ENCODE results near the gene TRAF3IP1.
"Not testable (repeated sequence)": the region's sequence is repeated elsewhere in the genome, so short reads cannot be mapped to it uniquely, and the experiment has no call there.

Gene TRAF3IP1

DNA sequence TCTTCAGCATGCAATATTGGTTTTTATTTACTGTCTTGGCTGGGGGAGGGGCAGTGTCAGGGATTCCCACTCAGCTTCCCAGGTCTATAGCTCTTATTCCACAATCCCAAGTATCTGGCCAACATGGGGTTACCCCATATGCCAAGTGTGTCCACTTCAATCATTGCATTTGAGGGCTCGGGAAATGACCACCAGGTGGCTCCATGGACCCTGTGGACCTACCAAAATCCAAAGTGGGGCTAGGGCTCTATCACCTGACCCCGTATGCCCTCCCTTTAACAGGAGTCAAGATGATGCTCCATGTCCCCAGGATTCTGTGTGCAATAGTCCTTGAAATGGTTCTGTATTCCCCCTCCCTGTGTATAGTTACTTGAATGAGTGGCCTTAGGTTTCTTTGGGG is 12.1 kb upstream of the TRAF3IP1 start:
- no peak for DNase-seq (ENCODE audit: low spot score)

DNA sequence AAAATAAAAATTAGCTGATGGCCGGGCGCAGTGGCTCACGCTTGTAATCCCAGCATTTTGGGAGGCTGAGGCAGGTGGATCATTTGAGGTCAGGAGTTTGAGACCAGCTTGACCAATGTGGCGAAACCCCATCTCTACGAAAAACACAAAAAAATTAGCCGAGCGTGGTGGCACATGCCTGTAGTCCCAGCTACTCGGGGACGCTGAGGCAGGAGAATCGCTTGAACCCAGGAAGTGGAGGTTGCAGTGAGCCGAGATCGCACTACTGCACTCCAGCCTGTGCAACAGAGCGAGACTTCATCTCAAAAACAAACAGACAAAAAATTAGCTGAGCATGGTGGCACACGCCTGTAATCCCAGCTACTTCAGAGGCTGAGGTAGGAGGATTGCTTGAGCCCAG is 9.6 kb upstream of the TRAF3IP1 start:
- not testable (repeated sequence) for DNase-seq (ENCODE audit: low spot score)

DNA sequence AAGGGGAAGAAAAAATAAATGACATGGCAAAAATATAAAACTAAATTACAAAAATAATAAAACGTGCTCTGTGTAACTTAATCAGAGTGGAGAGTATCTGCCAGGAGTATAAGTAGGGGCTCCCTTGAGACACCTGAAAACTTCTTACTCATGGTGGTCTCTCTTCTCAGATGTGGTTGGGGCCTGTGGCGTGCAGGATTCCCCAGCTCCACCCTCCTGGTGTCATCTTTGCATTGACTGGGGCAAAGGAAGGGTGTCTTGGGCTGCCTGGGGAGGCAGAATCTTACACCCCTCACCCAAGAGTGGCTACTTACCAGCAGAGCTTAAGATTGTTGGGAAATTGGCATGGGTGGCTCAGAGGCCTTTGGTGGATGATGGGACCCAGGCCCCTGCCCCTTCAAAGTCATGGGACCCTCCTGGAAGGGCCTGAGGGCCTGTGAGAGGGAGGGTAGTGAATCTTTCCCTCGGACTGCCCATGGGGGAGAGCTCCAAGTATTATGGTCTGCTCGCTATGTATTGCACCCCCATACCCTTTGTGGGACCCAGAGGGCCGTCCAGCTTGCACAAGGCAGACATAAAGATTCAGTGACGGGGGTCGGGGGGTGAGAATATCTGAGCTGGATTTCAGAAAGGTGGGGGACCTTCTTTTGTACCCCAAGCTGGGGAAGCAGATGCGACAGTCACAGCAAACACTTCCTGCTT is 6.9 kb upstream of the TRAF3IP1 start:
- no peak for DNase-seq (ENCODE audit: low spot score)

DNA sequence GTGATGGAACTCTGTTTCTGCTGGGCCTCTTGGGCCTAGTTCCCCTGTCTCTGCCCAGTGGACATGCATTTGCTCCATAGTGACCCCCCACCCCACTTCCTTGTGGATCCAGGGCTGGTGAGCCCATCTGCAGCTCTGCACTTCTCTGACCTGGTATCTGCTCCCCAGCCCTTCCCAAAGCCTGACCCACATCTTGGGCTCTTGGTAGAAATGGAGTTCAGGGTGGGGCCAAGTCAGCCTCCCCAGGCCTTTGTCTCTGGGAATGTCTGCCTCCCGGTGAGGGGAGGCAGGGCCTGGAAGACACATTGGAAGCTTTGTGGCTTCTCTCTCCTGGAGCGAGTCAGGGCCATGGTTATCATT is 6.3 kb upstream of the TRAF3IP1 start:
- no peak for DNase-seq (ENCODE audit: low spot score)

DNA sequence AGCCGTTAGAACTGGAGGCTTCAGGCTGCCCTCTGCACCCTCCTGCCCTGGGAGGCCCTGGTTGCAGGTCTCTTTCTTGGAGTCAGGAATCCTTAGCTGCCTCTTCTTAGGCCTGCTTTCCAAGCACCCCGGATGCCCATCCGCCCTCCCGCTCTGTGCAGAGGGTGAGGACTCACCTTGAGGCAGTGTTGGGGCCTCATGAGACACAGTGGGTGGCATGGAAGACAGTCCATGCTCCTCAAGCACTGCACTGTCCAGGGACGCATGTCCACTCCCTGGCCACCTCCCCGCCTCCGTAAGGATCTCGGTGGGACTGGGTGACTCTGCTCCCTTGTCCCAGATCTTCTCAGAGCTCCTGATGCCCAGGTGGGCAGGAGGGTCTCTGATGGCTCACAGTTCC is 5.7 kb upstream of the TRAF3IP1 start:
- DNase-seq (ENCODE audit: low spot score), result no peak

DNA sequence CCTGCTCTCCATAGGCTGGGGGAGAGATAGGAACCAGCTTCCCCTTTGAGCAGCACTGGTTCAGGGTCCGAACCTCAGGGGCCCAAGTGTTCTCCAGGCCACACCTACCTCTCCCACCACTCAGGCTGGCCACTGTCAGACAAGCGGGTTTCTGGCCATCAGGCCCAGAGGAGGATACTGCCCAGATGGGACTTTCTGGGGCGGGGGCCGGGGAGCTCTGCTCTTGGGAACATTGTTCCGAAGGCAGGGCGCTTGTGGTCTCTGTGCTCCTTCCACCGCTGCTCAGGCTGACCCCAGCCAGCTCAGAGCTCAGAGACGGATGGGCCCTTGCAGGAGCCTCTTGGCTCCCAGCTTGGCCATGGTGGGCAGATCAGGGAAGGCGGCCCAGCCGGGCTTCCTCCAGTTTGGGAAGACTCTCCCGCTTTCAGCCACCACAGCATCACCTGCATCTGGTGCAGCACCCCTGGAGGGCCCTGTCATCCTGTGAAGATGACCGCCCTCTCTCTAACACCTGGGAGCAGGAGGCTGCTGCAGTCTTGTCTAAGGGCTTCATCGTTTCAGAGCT is 5.2 kb upstream of the TRAF3IP1 start:
- no peak for DNase-seq (ENCODE audit: low spot score)

DNA sequence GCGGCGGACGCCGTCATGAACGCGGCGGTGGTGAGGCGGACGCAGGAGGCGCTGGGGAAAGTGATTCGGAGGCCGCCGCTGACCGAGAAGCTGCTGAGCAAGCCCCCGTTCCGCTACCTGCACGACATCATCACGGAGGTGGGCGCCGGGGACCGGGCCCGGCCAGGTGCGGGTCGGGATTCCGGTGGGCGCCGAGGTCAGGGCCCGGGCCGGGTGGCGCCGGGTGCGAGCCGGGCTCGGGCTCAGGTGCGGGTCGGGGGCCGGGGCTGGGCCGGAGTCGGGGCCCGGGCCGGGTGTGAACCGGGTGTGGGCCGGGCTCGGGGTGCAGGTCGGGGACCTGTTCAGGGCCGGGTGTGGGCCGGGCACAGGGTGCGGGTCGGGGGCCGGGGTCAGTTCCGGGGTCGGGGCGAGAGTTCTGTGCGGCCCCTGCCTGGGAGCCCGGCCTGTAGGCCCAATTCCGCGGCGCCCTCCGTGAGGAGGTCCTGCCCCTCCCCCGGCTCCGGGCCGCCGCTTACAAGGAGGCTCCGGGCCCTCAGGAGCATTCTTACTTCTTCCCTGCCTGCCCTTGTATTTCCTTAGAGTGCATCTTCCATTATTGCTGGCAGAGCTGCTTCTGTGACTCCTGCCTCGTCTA is 447 bp downstream of the TRAF3IP1 start:
- no peak for DNase-seq (ENCODE audit: low spot score)

DNA sequence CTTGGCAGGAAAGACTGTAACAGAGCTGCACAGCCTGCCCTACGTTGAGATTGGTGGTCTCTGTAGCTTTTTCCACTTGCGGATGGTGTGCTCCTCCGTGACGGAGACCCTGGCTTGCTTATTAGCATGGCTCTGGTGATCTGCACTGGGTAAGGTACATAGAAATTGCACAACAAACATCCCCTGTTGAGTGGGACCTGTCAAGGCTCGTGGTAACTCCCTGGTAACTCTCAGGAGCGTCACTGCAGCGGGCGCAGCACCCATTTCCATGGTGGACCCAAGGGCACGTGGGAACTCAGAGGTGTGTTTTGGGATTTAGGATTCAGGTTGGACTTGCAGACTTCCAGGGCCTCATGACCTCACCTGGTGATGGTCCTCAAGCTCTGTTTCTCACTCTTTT is 1.1 kb downstream of the TRAF3IP1 start:
- no peak for DNase-seq (ENCODE audit: low spot score)

DNA sequence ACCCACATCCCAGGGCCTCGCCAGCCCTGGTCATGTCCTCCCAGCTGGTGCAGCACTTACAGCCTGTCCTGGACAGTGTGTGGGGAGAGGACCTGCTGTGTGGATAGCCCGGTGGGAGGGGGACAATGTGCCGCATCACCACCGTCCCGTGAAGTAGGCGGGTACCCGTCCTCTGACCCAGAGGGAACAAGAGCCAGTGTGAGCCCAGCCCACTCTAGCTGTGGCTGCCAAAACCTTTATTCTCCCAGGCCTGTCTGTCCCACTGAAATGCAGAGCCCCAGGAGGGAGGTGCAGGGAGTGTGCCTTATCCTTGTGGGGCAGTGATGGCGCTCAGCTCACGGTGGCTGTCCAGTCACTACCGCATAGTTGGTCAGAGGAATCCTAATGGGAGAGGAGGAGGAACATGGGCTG is 1.7 kb downstream of the TRAF3IP1 start:
- DNase-seq (ENCODE audit: low spot score), result no peak

DNA sequence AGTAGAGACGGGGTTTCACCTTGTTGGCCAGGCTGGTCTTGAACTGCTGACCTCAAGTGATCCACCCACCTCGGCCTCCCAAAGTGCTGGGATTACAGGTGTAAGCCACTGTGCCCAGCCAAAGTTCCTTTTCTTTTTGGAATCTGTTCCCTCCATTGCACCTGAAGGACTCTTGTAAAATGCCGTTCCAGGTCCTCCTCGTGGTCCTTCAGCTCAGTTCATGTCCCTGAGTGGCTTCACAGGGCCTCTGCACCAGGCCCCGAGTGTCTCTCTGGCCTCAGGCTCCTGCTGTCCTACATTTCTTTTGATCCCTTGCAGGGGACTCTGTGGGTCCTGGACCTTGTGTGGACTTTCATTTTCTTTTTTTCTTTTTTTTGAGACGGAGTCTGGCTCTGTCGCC is 3.9 kb downstream of the TRAF3IP1 start:
- DNase-seq (ENCODE audit: low spot score), result not testable (repeated sequence)

DNA sequence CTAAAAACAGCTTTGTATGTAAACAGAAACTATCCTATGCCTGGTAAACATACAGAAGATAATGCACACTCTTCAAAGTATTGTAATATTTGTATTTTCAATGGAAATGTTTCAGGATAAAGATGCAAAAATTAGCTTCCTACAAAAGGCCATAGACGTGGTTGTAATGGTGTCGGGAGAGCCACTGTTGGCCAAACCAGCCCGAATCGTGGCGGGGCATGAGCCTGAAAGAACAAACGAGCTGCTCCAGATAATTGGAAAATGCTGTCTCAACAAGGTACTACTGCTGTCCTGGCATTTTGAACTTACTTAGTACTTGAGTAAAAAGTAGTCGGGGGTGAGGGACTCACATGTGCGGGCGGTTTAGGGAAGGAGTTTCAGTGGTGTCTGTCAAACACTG is 5.4 kb downstream of the TRAF3IP1 start:
- no peak for DNase-seq (ENCODE audit: low spot score)

DNA sequence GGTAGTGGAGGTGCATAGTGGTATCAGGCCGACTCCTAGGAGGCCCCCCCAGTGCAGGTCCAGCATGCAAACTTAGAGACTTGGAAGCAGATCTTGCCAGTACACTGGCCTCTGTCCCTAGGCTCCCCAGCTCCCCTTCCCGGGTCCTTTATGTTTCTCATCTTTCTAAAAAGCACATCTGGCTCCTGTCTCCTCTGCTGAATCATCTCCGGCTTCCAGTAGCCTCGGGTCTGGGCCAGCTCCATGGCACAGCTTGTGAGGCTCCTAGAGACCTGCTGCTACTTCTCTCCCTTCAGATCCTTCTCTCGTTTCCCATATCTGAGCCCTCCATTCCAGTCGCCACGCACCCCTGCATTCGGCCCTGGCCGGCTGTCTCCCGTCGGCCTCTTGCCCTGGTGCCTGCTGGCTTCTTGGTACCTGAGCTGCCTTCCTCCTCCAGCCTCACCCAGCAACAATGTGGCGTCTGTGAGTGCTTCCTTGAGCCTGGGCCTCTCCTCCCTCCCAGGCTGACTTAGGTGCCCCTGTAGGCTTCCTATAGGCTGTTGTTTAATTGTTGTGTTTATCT is 6.6 kb downstream of the TRAF3IP1 start:
- DNase-seq (ENCODE audit: low spot score), result no peak

DNA sequence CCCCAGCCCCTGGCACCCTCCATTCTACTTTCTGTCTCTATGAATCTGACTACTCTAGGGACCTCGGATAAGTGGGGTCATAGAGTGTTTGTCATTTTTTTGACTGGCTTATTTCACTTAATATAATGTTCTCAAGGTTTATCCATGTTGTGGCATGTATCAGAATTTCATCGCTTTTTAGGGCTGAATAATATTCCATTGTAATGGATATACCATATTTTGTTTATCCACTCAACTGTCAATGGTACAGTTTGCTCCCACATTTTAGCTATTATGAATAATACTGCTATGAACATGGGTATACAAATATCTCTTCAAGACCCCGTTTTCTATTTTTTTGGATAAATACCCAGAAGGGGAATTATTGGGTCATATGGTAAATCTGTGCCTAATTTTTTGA is 7.4 kb downstream of the TRAF3IP1 start:
- DNase-seq (ENCODE audit: low spot score), result no peak

DNA sequence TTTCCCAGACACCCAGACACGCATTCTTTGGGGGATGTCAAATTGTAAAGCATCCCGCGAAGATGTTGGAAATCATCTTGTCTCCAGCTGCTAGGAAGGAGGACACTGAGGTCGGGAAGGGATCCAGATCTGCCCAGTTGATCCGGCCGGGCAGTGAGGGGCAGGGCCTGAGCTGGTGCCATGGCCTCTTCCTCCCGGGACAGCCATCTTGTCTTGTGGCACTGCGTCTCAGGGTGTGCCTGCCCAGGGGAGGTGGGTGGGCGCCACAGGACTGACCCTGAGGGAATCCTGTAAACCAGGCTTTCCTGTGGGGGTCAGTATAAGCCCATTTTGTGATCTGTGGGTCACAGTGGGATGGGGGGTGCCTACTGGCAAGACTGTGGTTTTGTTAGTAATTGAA is 10.1 kb downstream of the TRAF3IP1 start:
- no peak for DNase-seq (ENCODE audit: low spot score)

DNA sequence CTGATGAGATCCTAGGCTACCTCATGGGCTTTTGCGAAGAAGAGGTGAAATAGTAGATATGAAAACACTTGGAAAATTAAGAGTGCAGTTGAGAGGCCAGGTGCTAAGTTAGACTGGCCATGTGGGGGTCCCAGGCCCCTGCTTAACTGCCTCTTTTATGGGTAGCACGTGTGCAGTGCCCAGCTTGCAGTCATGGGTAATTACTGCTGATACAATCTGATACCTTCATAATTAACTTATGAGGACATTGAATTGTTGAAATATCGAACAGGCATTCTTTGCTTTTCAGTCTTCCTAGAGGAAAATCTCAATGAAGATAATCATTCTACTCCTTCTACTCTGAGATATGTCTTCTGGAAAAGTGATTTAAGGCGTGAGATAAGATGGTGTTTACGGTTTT is 11.6 kb downstream of the TRAF3IP1 start:
- no peak for DNase-seq (ENCODE audit: low spot score)

DNA sequence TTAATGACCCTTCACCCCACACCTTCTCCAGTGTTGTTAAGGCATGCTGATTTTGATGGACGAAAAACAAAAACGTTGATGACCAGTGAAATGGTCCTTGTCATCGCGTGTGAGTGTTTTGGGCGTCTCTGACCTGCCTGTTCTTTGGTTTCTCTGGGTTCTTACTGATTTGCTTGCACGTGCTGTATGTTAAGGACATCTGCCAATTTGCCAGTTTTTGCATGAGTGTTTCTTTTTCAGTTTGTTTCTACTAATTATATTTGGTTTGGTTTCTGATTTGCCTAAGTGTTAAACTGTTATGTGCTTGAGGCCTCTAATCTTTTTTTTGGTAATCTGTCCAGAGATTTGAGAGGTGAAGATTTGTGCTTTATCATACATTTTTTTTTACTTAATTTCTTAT is 14.6 kb downstream of the TRAF3IP1 start:
- no peak for DNase-seq (ENCODE audit: low spot score)

DNA sequence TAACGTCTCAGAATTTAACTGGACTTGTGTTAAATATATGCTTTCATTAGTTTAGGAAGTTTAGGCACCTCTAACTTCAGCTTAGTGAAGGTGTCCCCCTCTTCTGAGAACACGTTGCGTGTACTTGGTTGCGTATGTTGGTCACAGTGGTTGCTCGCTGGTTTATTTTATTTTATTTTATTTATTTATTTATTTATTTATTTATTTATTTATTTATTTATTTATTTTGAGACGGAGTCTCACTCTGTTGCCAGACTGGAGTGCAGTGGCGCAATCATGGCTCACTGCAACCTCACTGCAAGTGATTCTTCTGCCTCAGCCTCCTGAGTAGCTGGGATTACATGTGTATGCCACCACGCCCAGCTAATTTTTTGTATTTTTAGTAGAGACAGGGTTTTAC is 15.3 kb downstream of the TRAF3IP1 start:
- not testable (repeated sequence) for DNase-seq (ENCODE audit: low spot score)

DNA sequence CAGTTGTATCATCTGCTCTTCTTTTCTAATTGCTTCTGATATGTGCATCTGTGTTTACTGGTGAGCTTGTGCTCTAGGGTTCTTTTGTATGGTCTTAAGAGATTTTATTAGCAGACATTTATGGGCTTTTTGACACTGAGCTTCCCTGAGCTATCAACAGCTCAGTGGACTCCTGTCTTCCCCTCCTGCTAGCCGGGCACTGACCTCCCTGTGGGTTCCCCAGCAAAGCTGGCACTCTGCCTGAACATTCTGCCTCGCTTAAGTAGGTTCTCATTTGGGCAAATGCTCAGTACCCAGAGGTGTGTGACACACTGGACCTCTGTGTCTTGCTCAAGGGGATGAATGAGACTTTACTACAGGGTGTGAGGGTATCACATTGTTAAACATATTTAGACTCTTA is 15.8 kb downstream of the TRAF3IP1 start:
- DNase-seq (ENCODE audit: low spot score), result no peak

DNA sequence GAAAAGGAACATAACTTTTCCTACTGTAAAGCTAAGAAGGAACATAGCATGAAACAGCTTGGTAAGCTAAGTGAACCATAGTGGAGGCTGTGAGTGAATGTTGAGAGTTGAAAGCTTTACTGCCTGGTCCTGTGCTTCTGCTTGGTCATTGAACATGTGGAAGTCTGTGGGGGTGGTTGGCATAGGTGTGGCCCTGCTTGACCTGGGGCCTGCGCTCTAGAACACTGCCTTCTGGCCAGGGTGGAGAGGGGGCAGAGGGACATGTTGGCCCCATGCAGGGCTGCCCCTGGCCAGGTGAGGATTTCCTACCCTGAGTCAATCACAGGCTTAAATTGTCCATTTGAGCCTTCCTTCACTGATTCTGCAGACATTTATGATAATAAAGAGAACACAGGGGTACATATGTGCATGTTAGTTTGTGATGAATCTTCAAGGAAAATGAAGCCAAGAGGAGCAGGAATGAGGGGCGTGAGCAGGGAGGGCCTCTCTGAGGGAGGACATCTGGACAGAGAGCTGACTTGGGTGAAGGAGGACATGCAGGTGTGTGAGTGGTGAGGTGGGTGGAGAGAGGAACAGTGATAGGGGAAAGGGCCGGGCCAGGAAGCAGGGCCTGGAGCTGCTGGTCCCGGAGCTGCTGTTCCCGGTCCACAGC is 16.6 kb downstream of the TRAF3IP1 start:
- no peak for DNase-seq (ENCODE audit: low spot score)

DNA sequence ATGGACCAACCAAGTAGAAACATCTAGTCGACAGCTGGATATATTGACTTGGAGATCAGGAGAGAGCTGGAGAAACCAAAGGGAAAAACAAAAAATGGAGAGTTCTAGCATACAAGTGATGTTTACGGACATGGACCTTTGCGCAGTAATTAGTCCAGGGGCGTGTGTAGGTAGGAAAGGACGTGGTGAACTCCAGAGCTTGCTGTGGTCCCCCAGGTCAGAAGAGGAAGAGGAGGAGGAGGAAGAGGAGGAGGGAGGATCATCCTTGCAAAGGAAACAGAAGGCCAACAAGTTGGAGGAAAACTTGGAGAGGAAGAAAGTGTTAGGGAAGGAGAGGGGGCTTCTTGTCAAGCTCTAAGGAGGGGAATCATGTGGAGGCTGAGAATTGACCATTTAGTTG is 17.5 kb downstream of the TRAF3IP1 start:
- no peak for DNase-seq (ENCODE audit: low spot score)

DNA sequence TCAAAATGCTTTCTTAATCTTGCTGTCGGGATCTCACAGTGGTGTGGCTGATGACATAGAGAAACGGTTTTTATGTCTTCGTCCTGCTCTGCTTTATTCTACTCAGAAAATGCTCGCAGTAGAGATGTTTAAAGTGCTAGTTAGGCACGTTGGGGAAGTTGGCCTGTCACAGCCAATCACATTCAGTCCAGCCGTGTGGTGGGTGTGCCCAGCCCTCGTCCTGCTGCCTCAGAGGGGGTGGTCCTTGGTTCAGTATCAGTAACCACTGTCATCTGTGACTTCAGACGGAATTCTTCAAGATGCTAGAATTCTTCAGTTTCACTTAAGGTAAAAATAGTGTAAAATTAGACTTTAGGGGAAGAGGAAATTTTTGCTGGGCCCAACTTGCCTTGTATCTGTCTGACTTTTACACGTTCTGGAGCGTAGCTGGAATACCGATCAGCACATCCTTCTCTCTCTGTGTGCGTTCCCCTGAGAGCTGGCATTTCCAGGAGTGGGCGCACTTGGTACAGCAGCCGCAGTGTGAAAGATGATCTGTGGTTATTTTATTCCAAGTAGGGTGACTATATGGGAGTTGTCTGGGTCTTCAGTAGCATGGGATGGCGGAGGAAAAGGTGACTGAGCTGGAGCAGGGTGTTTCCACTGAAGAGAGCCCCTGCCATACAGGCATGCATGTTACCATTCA is 18.5 kb downstream of the TRAF3IP1 start:
- no peak for DNase-seq (ENCODE audit: low spot score)

DNA sequence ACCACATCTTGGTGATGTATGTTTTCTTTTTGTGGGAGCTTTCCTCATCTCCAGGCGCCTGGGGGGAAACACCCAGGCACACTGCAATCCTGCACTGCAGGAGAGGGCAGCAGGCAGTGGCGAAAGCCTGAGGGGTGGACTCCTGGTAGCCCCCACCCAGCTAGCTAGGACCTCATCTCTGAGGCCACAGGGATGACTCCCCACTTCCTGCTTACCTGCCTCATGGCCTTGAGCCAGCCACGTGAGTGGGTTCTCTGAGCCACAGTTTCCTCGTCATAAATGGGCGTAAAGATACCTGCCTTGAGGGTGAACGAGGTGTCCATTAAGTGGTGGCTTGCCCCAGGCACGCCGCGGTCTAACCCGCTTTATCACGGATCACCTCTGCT is 19.1 kb downstream of the TRAF3IP1 start:
- no peak for DNase-seq (ENCODE audit: low spot score)

All from CD4-positive, alpha-beta T cell treated with Interleukin-6 at 100 ng/mL for 8 hours (primary cell).